HUES48 (cell line): ENCODE data around the gene DENND2A.
"Not testable (repeated sequence)": the region's sequence is repeated elsewhere in the genome, so short reads cannot be mapped to it uniquely, and the experiment has no call there.

Experiments used
- H3K27ac ChIP-seq: one replicate; pipeline ENCODE4 v1.7.0; 2013; ENCODE audit warnings: low read depth, low read length, inconsistent platforms
- H3K27me3 ChIP-seq: 2 replicates; pipeline ENCODE4 v1.6.1; 2013; ENCODE audit warnings: mild to moderate bottlenecking, low read length; ENCODE audit not compliant: control insufficient read depth, insufficient read depth
- H3K36me3 ChIP-seq: 2 replicates; pipeline ENCODE4 v1.6.1; 2013; ENCODE audit warnings: low read length; ENCODE audit not compliant: control insufficient read depth, insufficient read depth
- H3K4me1 ChIP-seq: 2 replicates; pipeline ENCODE4 v1.6.1; 2013; ENCODE audit warnings: mild to moderate bottlenecking, low read length; ENCODE audit not compliant: control insufficient read depth, insufficient read depth
- H3K4me3 ChIP-seq: 2 replicates; pipeline ENCODE4 v1.5.1; 2013; ENCODE audit warnings: mild to moderate bottlenecking, low read depth, low read length
- H3K9ac ChIP-seq: 2 replicates; pipeline ENCODE4 v1.6.1; 2013; ENCODE audit warnings: mild to moderate bottlenecking, low read depth, low read length, moderate library complexity
- H3K9me3 ChIP-seq: 2 replicates; pipeline ENCODE4 v1.6.1; 2013; ENCODE audit warnings: low read length; ENCODE audit not compliant: control insufficient read depth, insufficient read depth

The DENND2A gene

DNA sequence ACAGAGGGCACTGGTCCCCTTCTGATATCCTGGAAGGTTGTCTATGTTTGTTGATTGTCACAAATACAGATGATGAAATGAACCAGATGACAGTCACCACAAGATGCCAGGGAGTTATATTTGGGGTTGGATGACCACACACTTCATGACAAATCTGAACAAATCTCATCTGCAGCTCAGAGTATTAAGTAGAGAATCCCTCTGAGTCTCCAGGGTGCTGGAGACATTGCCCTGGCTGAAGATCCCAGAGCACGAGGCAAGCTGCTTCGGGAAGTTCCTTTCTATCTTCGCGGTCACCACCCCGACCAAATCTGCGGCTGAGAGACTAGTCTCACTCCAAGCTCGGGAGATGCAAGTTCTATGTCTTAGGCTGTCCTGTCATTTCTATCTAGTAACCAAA lies 9.0 kb downstream of the DENND2A start:
- no peak overlapping the region for H3K4me3 ChIP-seq
- no peak overlapping the region for H3K9ac ChIP-seq
- no peaks in the 10 kb centered on the region for H3K27me3 ChIP-seq
- H3K9me3 ChIP-seq = no peaks in the 10 kb centered on the region
- H3K4me1 ChIP-seq = peaks cover 19% of the 10 kb centered on the region
- H3K27ac ChIP-seq = no peak overlapping the region
- H3K36me3 ChIP-seq = no peaks in the 10 kb centered on the region

DNA sequence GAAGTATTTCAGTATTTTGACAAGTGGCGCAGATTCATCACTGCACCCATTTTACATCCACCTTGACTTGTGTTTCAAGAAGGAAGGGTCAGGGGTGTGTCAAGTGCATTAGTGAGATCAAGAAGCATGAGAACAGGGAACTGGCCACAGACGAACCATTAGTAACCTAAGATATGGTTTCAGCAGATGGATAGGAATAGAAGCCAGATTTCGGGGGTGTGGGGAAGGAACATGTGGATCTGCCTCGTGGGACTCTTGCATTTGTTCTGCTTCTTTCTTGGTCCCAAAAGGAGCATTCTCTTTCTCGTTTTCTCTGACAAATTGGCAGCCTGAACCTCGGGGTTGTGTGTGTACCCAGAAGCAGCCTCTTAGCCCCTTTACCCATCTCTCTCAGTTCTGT lies 9.6 kb downstream of the DENND2A start:
- no peak overlapping the region for H3K9ac ChIP-seq
- H3K9me3 ChIP-seq = no peaks in the 10 kb centered on the region
- H3K4me1 ChIP-seq = peaks cover 19% of the 10 kb centered on the region
- no peak overlapping the region for H3K4me3 ChIP-seq
- H3K27me3 ChIP-seq = no peaks in the 10 kb centered on the region
- no peak overlapping the region for H3K27ac ChIP-seq
- H3K36me3 ChIP-seq = no peaks in the 10 kb centered on the region

DNA sequence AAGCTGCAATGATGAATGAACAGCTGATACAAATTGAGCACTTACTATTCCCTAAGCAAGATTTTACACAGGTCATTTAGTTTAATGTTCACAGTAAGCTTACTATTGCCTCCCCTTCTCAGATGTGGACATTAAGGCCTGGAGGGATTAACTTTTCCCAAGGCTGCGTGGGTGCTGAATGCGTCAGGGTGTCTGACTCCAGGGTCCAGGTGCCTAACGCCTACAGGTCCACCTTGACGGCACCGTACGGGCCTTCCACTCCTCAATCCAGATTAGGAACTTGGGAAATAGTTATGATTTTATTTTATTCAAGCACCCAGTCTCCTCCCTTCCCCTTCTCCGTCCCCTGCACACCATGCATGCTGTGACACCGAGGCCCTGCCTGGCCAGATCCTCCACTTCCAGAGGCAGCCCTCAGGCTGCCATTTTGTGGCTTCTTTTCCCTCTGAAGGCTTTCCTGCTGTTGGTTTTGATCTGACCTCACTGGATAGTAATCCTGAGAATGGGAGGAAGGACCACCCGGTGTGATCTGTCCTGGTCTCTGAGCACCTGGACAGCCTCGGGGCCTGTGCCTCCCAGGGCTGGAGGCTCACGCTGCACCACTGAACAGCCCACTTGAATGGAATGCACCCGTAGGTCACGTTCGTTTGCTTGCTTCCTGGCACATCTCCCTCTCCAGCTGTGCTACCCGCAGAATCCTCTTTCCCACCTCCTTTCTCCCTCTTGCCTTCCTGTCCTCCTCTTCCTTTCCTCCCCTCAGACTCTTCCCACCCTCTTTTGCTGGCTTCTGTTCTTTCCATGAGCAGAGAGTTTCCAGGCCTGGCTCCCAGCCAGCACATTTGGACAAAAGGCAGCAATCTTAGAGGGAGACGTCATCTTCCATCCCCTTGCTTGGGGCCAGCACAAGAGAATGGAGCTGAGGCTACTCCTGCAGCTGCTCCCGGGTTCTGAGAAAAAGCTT lies 14.4 kb downstream of the DENND2A start:
- H3K4me1 ChIP-seq = peaks cover 20% of the 10 kb centered on the region

DNA sequence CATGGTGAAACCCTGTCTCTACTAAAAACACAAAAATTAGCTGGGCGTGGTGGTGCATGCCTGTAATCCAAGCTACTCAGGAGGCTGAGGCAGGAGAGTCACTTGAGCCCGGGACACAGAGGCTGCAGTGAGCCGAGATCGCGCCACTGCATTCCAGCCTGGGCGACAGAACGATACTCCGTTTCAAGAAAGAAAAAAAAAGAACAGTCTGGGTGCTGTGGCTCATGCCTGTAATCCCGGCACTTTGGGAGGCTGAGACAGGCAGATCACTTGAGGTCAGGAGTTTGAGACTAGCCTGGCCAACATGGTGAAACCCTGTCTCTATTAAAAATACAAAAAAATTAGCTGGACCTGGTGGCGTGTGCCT lies 15.4 kb downstream of the DENND2A start:
- not testable (repeated sequence) for H3K9me3 ChIP-seq, H3K27ac ChIP-seq, H3K36me3 ChIP-seq, H3K4me3 ChIP-seq, H3K27me3 ChIP-seq, H3K9ac ChIP-seq
- peaks cover 20% of the 10 kb centered on the region for H3K4me1 ChIP-seq

More for the DNA sequence above, 14.4 kb downstream of the DENND2A start:
- Histone ChIP-seq H3K4me3 (0 out of 2 replicates have a peak overlapping the region, but pooled peaks have one; percentile 1), H3K27me3 (no peaks in the 10 kb centered on the region), H3K36me3 (no peaks in the 10 kb centered on the region), H3K9ac (peak overlapping the region; percentile 25), H3K27ac (peak overlapping the region; percentile 88), H3K9me3 (no peaks in the 10 kb centered on the region)

DNA sequence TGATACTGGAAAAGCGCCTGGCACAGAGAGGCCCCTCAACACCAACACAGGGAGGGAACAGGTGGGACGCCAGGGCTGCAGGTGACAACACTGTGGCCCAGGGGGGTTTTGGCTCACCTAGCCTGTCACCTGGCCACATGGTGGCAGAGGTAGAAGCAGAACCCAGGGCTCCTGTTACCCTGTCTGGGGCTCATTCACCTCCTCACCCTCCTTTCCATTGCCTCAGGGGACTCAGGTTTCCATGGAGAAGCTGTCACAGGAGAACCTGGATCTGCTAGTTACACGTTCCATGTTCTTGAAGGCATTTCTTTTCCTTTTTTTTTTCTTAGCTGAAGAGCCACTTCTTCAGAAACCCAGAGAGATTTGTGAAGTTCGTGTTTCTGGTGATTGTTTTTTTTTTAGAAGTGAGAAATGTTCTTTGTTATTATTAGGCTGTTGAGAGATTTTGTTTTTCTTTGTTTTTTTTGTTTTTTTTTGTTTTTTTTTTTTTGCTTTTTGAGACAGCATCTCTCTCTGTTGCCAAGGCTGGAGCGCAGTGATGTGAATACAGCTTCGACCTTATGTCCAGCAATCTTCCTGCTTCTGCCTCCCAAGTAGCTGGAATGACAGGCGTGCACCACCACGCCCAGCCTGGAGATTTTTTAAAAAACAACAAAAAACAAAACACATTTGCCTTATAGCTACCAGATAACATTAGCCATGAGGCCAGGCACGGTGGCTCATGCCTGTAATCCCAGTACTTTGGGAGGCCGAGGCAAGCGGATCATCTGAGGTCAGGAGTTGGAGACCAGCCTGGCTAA lies 16.0 kb downstream of the DENND2A start:
- Histone ChIP-seq H3K27me3 (no peaks in the 10 kb centered on the region), H3K36me3 (no peaks in the 10 kb centered on the region), H3K27ac (peak overlapping the region; percentile 9), H3K9me3 (no peaks in the 10 kb centered on the region), H3K4me3 (no peak overlapping the region), H3K4me1 (peaks cover 20% of the 10 kb centered on the region), H3K9ac (no peak overlapping the region)

GRCh38 chr7:140623980-140624379 lies 16.6 kb downstream of the DENND2A start:
- H3K4me3 ChIP-seq = no peak overlapping the region
- H3K27me3 ChIP-seq = no peaks in the 10 kb centered on the region
- H3K9me3 ChIP-seq = no peaks in the 10 kb centered on the region
- H3K27ac ChIP-seq = peak overlapping the region; percentile 9
- peaks cover 20% of the 10 kb centered on the region for H3K4me1 ChIP-seq
- H3K36me3 ChIP-seq = no peaks in the 10 kb centered on the region
- H3K9ac ChIP-seq = no peak overlapping the region

DNA sequence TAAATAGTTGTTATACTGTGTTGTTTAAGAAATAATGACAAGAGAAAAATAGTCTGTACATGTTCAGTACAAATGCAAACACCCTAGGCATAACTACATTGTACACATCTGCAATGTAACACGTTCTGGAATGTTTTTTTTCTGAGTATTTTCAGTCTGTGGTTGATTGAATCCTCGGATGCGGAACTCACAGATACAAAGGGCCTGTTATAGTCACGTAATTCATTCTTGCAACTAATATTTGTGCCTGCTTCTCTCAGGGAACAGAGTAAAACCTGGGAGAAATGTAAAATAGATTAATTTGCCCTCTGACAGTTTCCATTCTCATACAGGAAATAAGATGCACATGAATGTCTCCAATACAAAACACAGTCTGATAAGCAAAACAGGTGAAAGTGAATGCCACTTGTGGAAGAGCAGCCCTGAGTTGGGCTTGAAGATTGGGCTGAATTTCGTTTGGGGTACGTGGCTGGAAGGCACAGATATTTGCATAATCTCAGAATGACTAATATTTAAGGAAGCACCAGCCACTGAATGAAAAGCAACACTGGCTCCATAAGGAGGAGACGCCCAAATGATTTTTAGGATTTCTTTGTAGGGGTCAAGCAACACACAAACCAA lies 19.1 kb downstream of the DENND2A start:
- Histone ChIP-seq H3K36me3 (no peaks in the 10 kb centered on the region), H3K27me3 (no peaks in the 10 kb centered on the region), H3K27ac (no peak overlapping the region), H3K4me1 (peaks cover 16% of the 10 kb centered on the region), H3K9ac (no peak overlapping the region), H3K9me3 (no peaks in the 10 kb centered on the region), H3K4me3 (no peak overlapping the region)

- H3K9ac ChIP-seq, H3K36me3 ChIP-seq, H3K9me3 ChIP-seq, H3K4me1 ChIP-seq, H3K27me3 ChIP-seq, H3K27ac ChIP-seq, H3K4me3 ChIP-seq: not testable (repeated sequence)
These were observed 20.6 kb downstream of the DENND2A start for GRCh38 chr7:140619915-140620510.

GRCh38 chr7:140619176-140619575 lies 21.4 kb downstream of the DENND2A start:
- Histone ChIP-seq H3K9ac (no peak overlapping the region), H3K27ac (no peak overlapping the region), H3K4me1 (0 out of 2 replicates have a peak, but pooled peaks cover under 1% of the 10 kb centered on the region), H3K9me3 (no peaks in the 10 kb centered on the region), H3K4me3 (no peak overlapping the region), H3K36me3 (no peaks in the 10 kb centered on the region), H3K27me3 (no peaks in the 10 kb centered on the region)

- Histone ChIP-seq H3K4me1 (no peaks in the 10 kb centered on the region), H3K4me3 (no peak overlapping the region), H3K27ac (no peak overlapping the region), H3K9ac (no peak overlapping the region), H3K27me3 (no peaks in the 10 kb centered on the region), H3K9me3 (no peaks in the 10 kb centered on the region), H3K36me3 (no peaks in the 10 kb centered on the region)
These were observed 22.3 kb downstream of the DENND2A start for GRCh38 chr7:140618306-140618705.
